ENCODE results near the gene MTM1.

The MTM1 gene

GRCh38 chrX:150616179-150616862 lies 47.9 kb downstream of the MTM1 start:
- Histone ChIP-seq H3K27ac (ENCODE audit: extremely low read depth, low read depth, low read length) (no peak overlapping the region), H3K4me3 (ENCODE audit: low read depth, low read length) (no peak overlapping the region), H3K4me1 (ENCODE audit: control insufficient read depth, insufficient read depth, low read length) (no peaks in the 10 kb centered on the region; the same call in 1 of the 2 replicates), H3K9me3 (ENCODE audit: control insufficient read depth, insufficient read depth, low read depth, low read length) (no peaks in the 10 kb centered on the region), H3K36me3 (ENCODE audit: control insufficient read depth in 2 of 2, insufficient read depth in 1 of 2, low read length in 2 of 2) (peaks cover 0 to 14% of the 10 kb centered on the region in 2 experiments; a peak in 1 of 3 replicates)
- CTCF ChIA-PET = no interaction called here
- POLR2A ChIA-PET = no interaction called here
- TF ChIP-seq PBX3 (CRISPR knock-in tag; IDR thresholded peaks at IDR 0.05) = no peak
- no peak for TF ChIP-seq ZNF148 (tag by site-specific recombination; IDR thresholded peaks at IDR 0.05; ENCODE audit: borderline replicate concordance)
- no peak for TF ChIP-seq ZNF146 (tag by site-specific recombination; IDR thresholded peaks at IDR 0.05)
- TF ChIP-seq ZNF585B (tag by site-specific recombination; IDR thresholded peaks at IDR 0.05) = no peak
- TF ChIP-seq ZNF626 (tag by site-specific recombination; IDR thresholded peaks at IDR 0.05) = no peak
- TF ChIP-seq ZBTB17 (tag by site-specific recombination; IDR thresholded peaks at IDR 0.05) = no peak
- no peak for TF ChIP-seq ZNF707 (tag by site-specific recombination; IDR thresholded peaks at IDR 0.05)
- TF ChIP-seq ZBTB44 (tag by site-specific recombination; IDR thresholded peaks at IDR 0.05) = no peak
- TF ChIP-seq ZNF692 (tag by site-specific recombination; IDR thresholded peaks at IDR 0.05) = no peak
- TF ChIP-seq ZNF404 (tag by site-specific recombination; IDR thresholded peaks at IDR 0.05) = no peak
- TF ChIP-seq GLI2 (tag by site-specific recombination; IDR thresholded peaks at IDR 0.05; ENCODE audit: borderline replicate concordance, low read depth) = no peak
- TF ChIP-seq ZNF138 (tag by site-specific recombination; IDR thresholded peaks at IDR 0.05; ENCODE audit: borderline replicate concordance) = no peak
- TF ChIP-seq ZNF114 (tag by site-specific recombination; IDR thresholded peaks at IDR 0.05) = no peak
- TF ChIP-seq ZNF174 (tag by site-specific recombination; IDR thresholded peaks at IDR 0.05) = no peak
- TF ChIP-seq ZNF514 (tag by site-specific recombination; IDR thresholded peaks at IDR 0.05) = no peak
- no peak for TF ChIP-seq ZNF302 (tag by site-specific recombination; IDR thresholded peaks at IDR 0.05; ENCODE audit: low read depth)
- TF ChIP-seq ZNF704 (tag by site-specific recombination; IDR thresholded peaks at IDR 0.05) = no peak
- no peak for TF ChIP-seq SP3 (tag by site-specific recombination; IDR thresholded peaks at IDR 0.05)
- no peak for TF ChIP-seq HOXA7 (CRISPR knock-in tag; IDR thresholded peaks at IDR 0.05; ENCODE audit: borderline replicate concordance)
